H1 (cell line): ENCODE measurements around the gene GRIA4. TPM values are rescaled to one million over a fixed set of nuclear protein-coding genes. Genes with fewer than 3 reads are reported as not detected.

Experiments used
- CEBPB ChIP-seq: IDR thresholded peaks from 2 replicates; pipeline ENCODE4 v1.6.1; 2012; ENCODE audit warnings: low read depth, low read length
- NANOG ChIP-seq: IDR thresholded peaks from 2 replicates; pipeline ENCODE4 v1.6.1; 2011; ENCODE audit warnings: low read length, low read depth, mild to moderate bottlenecking, inconsistent platforms; ENCODE audit not compliant: insufficient read depth, poor library complexity, severe bottlenecking
- RBBP5 ChIP-seq: IDR thresholded peaks from 2 replicates; pipeline ENCODE4 v1.7.1; 2012; ENCODE audit warnings: low read depth, mild to moderate bottlenecking, inconsistent platforms, low read length, moderate library complexity, borderline replicate concordance
- SIRT6 ChIP-seq: IDR thresholded peaks from one replicate; pipeline ENCODE4 v1.7.1; 2012; ENCODE audit warnings: low read length, inconsistent platforms
- SRF ChIP-seq: IDR thresholded peaks from 2 replicates; pipeline ENCODE4 v1.6.1; 2011; ENCODE audit warnings: mild to moderate bottlenecking, low read depth, low read length, moderate library complexity
- polyA plus RNA-seq, 7 experiments: library from polyadenylated mRNA; depleted of rRNA in 3 of 7; stranded (reverse) in 5 of 7; unstranded in 2 of 7; fragments of >200 nt in 5 of 7; fragments of 200-250 nt in 2 of 7; gene quantifications; 1 replicate in 5 of 7; 2 replicates in 1 of 7; 4 replicates in 1 of 7; pipeline versions ENCODE4 v1.2.1 to v1.2.3, GENCODE V29; 2011 to 2013; ENCODE audit warnings: missing spikeins in 2 of 7, mixed read lengths in 2 of 7
- total RNA-seq: library from RNA; stranded (reverse); fragmentation: NEBNext Ultra II Directional; extraction: Animal tissue kit (Norgen Biotek cat#: 25700); gene quantifications from 2 replicates; pipeline ENCODE4 v1.2.1, GENCODE V29; 2021
- TF ChIP-seq, protein P1 (sequence below): IDR thresholded peaks from 2 replicates; pipeline ENCODE4 v1.6.1; 2012; ENCODE audit warnings: inconsistent platforms

The GRIA4 gene
- total and polyA plus RNA-seq, 2 of the 8 experiments (the other 6 are each of a cell fraction or from before 2014, with no cell fraction given): 12.5 to 21.8 TPM

DNA sequence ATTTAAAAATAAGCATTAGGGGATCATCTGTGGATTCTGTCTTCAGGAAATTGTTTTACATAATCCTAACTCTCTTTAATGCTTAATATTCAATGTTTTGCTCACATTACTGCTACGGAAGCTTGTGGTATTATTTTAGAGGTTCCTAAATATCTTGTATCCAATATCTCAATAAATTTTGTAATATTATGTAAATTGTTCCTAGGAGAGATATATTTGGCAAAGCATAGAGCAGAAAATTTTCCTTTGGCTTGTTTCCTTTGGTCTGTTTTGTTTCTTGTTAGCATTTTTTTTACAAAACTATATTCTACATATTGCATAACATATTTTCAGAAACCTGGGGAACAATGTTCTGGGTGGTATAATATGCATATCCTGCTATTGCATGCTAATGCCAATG is 144.8 kb downstream of the GRIA4 start (continued):
- TF ChIP-seq, protein P1, sequence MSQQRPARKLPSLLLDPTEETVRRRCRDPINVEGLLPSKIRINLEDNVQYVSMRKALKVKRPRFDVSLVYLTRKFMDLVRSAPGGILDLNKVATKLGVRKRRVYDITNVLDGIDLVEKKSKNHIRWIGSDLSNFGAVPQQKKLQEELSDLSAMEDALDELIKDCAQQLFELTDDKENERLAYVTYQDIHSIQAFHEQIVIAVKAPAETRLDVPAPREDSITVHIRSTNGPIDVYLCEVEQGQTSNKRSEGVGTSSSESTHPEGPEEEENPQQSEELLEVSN: no peak
- TF ChIP-seq SIRT6 (no peak), RBBP5 (no peak), CEBPB (no peak), NANOG (no peak), SRF (no peak)
